GM21619 (cell line): Measurements from ENCODE around the gene C1QTNF6.
A peak's percentile ranks its signal among the peaks of the same experiment; 100 is the strongest.
"Not testable (repeated sequence)": the region's sequence is repeated elsewhere in the genome, so short reads cannot be mapped to it uniquely, and the experiment has no call there.

Experiments used
- ATAC-seq: cut with Tn5 transposase; IDR thresholded peaks from one replicate; pipeline ENCODE4 v1.9.1; 2021; ENCODE audit not compliant: unreplicated experiment

C1QTNF6 gene

GRCh38 chr22:37207981-37208380 is 19.9 kb upstream of the C1QTNF6 start:
- ATAC-seq: no peak

GRCh38 chr22:37206841-37207821 is 19.1 kb upstream of the C1QTNF6 start:
- no peak for ATAC-seq

GRCh38 chr22:37206118-37206840 is 18.2 kb upstream of the C1QTNF6 start:
- no peak for ATAC-seq

GRCh38 chr22:37205046-37205445 is 17.0 kb upstream of the C1QTNF6 start:
- no peak for ATAC-seq

GRCh38 chr22:37204045-37204655 is 16.1 kb upstream of the C1QTNF6 start:
- ATAC-seq: no peak

- no peak for ATAC-seq
These were observed 15.5 kb upstream of the C1QTNF6 start for GRCh38 chr22:37203354-37204044.

GRCh38 chr22:37202716-37203115 is 14.7 kb upstream of the C1QTNF6 start:
- no peak for ATAC-seq

GRCh38 chr22:37202001-37202555 is 14.0 kb upstream of the C1QTNF6 start:
- no peak for ATAC-seq

GRCh38 chr22:37201443-37201820 is 13.4 kb upstream of the C1QTNF6 start:
- ATAC-seq: not testable (repeated sequence)

GRCh38 chr22:37199760-37200108 is 11.7 kb upstream of the C1QTNF6 start:
- no peak for ATAC-seq

- peak; percentile 85 for ATAC-seq
These were observed 11.2 kb upstream of the C1QTNF6 start for GRCh38 chr22:37199103-37199759.

- ATAC-seq: peak; percentile 3
These were observed 10.4 kb upstream of the C1QTNF6 start for GRCh38 chr22:37198258-37199102.

- ATAC-seq: no peak
These were observed 9.6 kb upstream of the C1QTNF6 start for GRCh38 chr22:37197451-37198257.

- no peak for ATAC-seq
These were observed 8.7 kb upstream of the C1QTNF6 start for GRCh38 chr22:37196539-37197450.

GRCh38 chr22:37195921-37196320 is 7.9 kb upstream of the C1QTNF6 start:
- ATAC-seq: no peak

- ATAC-seq: no peak
These were observed 6.7 kb upstream of the C1QTNF6 start for GRCh38 chr22:37194750-37195149.

GRCh38 chr22:37193629-37194191 is 5.7 kb upstream of the C1QTNF6 start:
- no peak for ATAC-seq
